IPS-18c (cell line): ENCODE data around the gene PPARG.
A peak's percentile ranks its signal among the peaks of the same experiment; 100 is the strongest.
"Not testable (repeated sequence)": the region's sequence is repeated elsewhere in the genome, so short reads cannot be mapped to it uniquely, and the experiment has no call there.

Source experiments
- H3K4me3 ChIP-seq: 2 replicates; pipeline ENCODE4 v1.7.0; 2013; ENCODE audit warnings: low read depth, mild to moderate bottlenecking, low read length, moderate library complexity; ENCODE audit not compliant: insufficient read depth
- H3K9me3 ChIP-seq: one replicate; pipeline ENCODE4 v1.6.1; 2013; ENCODE audit warnings: mild to moderate bottlenecking, low read length, moderate library complexity; ENCODE audit not compliant: control insufficient read depth, insufficient read depth

PPARG gene

DNA sequence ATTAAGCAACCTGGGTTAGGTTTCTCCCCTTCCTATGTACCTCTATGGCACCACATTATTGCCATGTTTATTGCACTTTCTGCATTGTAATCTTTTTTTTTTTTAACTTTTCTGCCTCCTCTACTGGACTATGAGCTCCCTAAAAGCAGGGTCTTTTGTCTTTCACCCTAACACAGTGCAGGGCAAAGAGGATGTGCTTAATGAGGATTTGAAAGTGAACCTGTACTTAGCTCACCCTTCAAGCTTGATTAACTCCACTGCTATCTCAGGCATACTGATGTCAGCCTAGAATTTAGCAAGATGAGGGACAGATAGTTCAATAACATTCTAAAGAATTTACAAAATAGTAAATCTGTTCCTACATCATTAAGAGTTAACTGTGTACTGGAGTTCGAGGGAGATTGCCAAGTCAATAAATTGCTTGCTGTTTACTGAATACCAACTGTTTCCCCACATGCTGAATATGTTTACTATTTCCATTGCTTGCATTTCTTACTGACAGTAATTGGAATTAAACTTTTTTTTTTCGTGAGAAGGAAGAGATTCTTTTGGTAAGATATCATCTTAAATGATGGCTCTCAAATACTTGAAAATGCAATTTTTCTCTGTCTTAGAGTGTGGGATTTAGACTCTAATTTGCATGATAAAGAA lies 15.7 kb upstream of the PPARG start:
- H3K4me3 ChIP-seq = no peak overlapping the region
- no peaks in the 10 kb centered on the region for H3K9me3 ChIP-seq

DNA sequence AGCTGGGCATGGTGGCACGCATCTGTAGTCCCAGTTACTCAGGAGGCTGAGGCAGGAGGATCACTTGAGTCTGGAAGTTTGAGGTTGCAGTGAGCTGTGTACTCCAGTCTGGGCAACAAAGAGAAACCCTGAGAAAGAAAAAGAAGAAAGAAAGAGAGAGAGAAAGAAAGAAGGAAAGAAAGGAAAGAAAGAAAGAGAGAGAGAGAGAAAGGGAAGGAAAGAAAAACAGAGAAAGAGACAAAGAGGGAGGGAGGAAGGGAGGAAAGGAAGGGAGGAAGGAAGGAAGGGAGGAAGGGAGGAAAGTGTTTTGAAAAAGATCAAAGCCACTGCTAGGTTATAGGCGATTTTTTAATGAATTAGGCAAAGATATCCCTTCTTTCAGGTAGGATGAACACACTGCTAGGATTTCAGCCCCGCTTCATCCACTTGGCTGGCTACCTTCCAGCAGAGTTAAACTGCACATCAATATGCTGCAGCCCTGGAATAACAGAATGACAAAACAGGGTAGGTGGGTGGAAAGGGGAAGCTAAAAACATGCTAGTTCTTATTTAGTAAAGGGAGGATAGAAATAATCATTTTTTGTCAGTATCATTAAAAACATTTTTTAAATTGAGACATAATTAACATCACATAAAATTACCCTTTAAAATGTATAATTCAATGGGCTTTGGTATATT lies 12.8 kb upstream of the PPARG start:
- no peaks in the 10 kb centered on the region for H3K9me3 ChIP-seq
- no peak overlapping the region for H3K4me3 ChIP-seq

DNA sequence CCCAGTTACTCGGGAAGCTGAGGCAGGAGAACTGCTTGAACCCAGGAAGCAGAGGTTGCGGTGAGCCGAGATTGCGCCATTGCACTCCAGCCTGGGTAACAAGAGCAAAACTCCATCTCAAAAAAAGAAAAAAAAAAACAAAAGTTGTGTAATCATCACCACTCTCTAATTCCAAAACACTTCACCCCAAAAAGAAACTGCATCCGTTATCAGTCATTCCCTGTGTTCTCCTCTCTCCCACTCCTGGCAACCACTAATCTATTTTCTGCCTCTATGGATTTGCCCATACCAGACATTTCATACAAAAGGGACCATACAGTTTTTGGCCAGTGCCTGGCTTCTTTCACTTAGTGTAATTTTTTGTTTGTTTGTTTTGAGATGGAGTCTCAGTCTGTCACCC lies 12.0 kb upstream of the PPARG start:
- H3K4me3 ChIP-seq, H3K9me3 ChIP-seq: not testable (repeated sequence)

DNA sequence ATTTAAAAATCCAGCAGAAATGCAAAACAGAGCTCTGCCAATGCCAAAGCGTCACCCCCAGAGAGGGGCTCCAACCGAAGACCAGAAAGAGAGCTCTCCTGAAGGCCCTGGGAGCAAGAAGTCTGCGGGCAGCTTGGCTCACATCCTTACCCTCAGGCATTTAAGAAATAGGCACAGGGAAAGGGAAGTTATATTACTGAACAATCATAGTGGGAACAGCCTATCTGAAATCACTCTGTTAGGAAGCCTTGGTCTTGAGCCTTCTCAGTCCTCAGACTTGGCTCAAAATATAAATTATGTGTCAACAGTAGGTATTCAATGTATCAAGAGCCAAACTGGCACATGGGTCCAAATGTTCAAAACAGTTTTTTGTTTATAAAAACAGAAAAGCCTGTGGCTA lies 10.3 kb upstream of the PPARG start:
- H3K4me3 ChIP-seq = no peak overlapping the region

DNA sequence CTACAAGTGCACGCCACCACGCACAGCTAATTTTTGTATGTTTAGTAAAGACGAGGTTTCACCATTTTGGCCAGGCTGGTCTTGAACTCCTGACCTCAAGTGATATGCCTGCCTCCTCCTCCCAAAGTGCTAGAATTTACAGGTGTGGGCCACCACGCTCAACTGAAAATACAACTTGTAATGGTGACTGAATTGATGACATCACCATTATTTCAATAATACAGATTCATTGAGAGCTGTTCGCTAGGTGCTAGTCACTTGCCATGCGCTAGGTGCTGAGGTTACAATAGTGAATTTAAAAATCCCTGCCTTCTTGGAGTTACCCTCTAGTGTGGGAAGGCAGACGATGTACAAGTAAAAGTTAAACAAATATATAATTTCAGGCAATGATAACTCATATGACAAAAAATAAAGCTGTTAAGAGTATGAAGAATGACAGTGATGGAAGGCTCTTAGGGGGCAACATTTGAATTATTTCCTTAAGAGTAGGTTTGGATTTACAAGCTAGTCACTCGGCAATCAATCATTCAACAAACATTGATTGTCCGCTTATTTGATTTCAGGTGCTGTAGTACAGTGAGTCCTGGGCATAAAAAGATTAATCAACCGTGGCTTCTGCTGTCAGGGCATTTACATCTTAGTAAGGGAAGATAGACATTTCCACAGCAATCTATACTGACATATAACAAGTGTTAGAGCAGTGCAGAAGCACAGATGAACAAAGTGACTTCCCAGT lies 9.1 kb upstream of the PPARG start:
- H3K4me3 ChIP-seq = no peak overlapping the region
- H3K9me3 ChIP-seq = no peaks in the 10 kb centered on the region

More for the DNA sequence above, 10.3 kb upstream of the PPARG start:
- H3K9me3 ChIP-seq = no peaks in the 10 kb centered on the region

DNA sequence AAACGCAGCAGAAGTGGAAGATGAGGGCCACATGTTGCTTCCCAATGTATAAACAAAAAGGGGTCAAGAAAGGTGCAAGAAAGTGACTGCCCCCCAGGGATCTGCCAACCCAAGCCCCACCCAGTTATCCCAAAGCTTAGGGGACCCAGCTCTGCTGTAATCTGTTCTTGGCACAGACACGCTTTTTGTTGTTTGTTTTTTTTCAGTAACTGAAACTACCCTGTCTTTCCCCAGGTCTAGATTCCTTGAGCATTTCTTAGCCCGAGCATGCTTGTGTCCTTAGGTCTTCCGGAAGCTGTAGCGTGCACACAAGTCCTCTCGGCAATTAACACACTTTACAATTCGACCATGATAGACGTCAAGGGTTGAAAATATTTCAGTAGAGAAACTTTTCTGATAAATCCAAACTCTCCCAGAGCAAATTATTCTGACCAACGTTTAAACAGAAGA lies 8.5 kb upstream of the PPARG start:
- H3K4me3 ChIP-seq = no peak overlapping the region
- no peaks in the 10 kb centered on the region for H3K9me3 ChIP-seq

DNA sequence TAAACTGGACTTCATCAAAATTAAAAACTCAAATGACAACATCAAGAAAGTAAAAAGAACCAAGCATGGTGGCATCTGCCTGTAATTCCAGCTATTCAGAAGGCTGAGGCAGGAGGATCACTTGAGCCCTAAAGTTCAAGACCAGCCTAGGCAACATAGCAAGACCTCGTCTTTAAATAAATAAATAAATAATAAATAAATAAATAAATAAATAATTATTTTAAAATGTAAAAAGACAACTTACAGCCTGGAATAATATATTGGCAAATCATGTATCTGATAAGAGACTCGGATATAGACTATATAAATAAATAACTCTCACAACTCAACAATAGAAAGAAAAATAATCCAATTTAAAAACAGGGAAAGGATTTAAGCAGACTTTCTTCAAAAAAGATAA lies 4.3 kb upstream of the PPARG start:
- Histone ChIP-seq H3K9me3 (no peaks in the 10 kb centered on the region), H3K4me3 (no peak overlapping the region)

DNA sequence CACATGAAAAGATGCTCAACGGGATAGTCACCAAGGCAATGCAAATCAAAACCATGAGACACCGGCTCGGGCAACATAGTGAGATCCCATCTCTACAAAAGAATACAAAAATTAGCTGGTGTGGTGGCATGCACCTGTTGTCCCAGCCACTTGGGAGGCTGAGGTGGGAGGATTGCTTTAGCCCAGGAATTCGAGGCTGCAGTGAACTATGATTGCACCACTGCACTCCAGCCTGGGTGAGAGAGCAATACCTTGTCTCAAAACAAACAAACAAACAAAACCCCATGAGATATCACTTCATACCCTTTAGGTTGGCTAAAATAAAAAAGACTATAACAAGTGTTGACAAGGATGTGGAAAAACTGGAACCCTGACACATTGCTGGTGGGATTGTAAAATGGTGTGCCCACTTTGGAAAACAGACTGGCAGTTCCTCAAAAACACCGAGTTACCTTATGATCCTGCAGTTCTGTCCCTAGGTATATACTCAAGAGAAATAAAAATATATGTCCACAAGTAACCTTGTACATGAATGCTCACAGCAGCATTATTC lies 3.8 kb upstream of the PPARG start:
- Histone ChIP-seq H3K9me3 (no peaks in the 10 kb centered on the region), H3K4me3 (no peak overlapping the region)

DNA sequence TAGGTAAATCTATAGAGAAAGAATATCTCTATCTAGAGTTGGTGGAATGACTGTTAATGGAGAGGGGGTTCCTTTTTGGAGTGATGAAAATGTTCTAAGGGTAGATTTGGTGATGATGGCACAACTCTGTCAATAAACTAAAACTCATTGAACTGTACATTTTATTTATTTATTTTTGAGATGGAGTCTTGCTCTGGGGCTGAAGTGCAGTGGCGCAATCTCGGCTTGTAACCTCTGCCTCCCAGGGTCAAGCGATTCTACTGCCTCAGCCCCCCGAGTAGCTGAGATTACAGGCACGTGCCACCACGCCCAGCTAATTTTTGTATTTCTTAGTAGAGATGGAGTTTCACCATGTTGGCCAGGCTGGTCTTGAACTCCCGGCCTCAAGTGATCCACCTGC lies 3.1 kb upstream of the PPARG start:
- H3K9me3 ChIP-seq, H3K4me3 ChIP-seq: not testable (repeated sequence)

DNA sequence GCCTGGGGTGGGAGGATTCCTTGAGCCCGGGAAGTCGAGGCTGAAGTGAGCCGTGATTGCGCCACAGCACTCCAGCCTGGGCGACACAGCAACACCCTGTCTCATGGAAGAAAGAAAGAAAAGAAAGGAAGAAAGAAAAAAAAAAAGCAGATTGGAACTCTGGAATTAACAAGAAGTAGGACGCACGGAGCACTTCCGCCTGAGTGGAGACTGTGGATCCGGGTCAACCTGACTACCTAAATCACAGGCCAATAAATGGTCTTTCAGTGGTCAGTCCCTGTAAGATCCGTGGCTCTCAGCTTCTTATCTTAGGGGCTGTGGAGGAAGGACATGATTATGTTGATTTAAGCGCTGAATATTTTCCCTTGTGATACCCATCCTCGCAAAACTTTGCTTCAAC lies 2.4 kb upstream of the PPARG start:
- H3K4me3 ChIP-seq = no peak overlapping the region
- no peaks in the 10 kb centered on the region for H3K9me3 ChIP-seq

DNA sequence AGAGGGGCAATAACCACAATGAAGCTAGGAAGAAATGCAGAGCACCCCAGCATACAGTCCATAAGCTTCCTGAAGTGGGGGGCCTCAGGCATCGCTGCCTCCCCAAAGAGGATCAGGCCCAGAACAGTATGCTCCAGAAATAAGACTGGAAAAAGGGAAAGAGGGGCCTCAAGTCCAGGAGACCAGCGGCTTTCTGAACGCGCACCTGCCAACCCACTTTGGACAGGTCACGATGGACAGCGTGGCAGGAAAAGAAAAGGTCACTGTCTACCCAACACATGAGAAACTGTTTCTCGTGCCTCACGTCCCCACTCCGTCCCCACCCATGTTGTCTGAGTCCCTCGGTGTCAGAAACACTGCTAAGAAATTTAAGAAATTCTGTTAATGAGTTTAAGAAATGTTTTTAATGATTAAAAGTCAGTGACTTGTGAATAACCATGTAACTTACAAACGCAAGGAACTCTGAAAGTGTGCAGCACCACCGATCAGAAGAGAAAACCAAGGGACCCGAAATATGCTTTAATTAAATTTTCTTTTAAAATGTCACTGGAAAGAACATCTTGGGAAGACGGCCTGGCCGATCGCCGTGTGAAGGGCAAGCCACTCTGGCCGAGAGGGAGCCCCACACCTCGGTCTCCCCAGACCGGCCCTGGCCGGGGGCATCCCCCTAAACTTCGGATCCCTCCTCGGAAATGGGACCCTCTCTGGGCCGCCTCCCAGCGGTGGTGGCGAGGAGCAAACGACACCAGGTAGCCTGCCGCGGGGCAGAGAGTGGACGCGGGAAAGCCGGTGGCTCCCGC lies 1.7 kb upstream of the PPARG start:
- no peaks in the 10 kb centered on the region for H3K9me3 ChIP-seq
- peak overlapping the region; percentile 47 for H3K4me3 ChIP-seq

DNA sequence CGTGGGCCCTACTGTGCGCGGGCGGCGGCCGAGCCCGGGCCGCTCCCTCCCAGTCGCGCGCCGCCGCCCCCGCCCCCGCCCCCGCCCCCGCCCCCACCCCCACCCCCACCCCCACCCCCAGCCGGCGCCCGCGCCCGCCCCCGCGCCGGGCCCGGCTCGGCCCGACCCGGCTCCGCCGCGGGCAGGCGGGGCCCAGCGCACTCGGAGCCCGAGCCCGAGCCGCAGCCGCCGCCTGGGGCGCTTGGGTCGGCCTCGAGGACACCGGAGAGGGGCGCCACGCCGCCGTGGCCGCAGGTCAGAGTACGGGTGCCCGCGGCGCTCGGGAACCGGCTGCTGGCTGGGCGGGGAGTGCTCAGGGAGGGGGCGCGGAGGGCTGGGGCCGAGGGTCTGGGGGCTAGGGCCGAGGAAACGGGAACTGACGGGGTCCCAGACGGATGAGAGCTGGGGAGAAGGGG lies 1.1 kb upstream of the PPARG start:
- H3K4me3 ChIP-seq = peak overlapping the region; percentile 60
- no peaks in the 10 kb centered on the region for H3K9me3 ChIP-seq

DNA sequence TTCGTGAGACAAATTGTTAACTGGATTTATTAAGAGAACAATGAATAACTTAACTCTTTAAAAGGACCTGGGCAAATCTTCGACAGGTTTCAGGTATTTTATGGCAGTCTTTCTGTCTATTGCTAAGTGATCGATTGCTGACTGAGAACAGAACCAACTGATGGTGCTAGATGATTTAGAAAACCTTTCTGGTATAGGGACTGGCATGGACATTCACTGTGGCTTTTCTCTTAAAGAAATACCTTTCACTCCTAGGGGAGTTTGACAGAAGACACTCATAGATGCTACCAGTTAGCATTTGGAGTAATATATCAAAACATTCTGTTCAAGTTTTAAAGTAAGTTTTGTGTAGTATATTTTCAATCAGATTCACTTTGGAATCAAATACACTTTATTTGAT lies 654 bp downstream of the PPARG start:
- no peak overlapping the region for H3K4me3 ChIP-seq
- H3K9me3 ChIP-seq = no peaks in the 10 kb centered on the region

DNA sequence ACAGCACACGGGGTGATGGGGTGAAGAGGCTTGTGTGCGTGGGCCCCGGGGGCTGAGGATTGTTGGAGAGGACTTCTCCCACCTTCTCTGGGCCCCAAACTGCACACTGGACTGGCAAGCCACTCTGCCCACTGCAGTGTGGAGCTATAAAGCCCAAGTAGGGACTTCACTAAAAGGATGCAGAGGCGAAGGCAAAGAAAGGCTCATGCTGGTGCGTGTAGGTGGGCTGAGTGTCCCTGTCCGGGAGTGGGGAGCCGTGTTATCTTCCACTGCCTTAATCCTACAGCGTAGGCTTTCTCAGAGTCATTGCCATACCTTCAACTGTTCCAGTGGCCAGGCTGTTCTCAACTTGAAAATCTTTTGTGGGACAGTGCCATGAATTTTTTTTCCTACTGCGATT lies 3.9 kb downstream of the PPARG start:
- Histone ChIP-seq H3K9me3 (no peaks in the 10 kb centered on the region), H3K4me3 (no peak overlapping the region)

DNA sequence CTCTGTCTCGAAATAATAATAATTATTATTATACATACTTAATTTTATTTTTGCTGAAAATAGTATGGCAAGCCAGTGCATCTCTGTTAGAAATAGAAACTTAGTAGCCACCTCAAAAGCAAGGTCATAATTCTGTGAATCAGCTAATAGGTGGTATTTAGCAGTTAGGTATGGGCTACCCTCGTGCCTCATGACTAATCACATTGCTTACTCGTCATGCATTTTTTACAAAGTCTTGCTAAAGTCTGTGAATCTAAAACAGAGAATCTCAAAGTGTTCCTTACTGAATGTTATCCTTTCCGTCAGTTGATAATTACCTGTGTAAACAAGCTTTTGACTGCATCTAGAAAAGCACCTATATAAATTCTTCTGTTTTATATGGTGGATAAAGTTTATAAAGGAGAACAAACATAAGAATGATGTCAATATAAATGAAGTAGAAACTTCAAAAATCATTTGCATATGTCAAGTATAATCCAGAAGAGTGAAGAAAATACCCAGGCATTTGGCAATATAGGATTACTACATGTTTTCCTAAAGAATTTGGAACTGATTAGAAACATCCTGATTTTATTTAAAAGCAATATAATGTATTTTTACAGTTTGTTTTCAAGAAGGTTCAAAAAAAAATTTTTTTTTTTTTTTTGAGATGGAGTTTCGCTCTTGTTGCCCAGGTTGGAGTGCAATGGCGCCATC lies 6.2 kb downstream of the PPARG start:
- H3K4me3 ChIP-seq = no peak overlapping the region

DNA sequence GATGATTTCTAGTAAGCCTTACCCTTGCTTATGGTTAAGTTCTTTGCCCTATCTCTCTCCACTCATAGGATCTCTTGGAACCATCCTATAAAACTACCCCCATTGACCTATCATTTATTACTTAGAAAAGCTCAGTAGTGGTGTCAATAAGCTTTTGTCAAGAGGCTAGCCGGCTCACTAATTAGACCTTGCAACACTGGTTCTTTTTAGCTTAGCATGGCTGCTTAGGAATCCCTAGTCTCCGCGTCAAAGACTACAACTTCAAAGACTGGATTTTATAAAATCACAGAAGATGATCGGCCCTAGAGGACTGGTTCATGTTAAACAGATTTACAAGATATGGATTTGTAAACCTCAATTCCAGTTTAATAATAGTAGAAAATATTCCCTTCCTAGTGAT lies 7.6 kb downstream of the PPARG start:
- Histone ChIP-seq H3K4me3 (no peak overlapping the region), H3K9me3 (no peaks in the 10 kb centered on the region)

More for the DNA sequence above, 6.2 kb downstream of the PPARG start:
- H3K9me3 ChIP-seq = no peaks in the 10 kb centered on the region

DNA sequence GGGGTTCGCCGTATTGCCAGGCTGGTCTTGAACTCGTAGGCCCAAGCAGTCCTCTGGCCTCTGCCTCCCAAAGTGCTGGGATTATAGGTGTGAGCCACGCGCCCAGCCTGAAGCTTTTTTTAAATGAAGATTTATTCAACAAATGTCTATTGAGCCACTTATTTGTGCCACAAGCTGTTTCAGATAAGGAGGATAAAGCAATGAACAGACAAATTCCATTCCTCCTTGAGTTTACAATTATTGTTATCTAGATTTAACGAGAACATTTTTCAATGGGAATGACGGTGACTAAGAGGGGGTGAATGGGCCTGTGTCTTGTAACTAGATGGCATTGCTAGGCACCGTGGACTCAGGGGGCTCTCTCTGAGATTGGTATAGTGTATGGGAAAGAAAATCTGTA lies 10.2 kb downstream of the PPARG start:
- no peaks in the 10 kb centered on the region for H3K9me3 ChIP-seq
- no peak overlapping the region for H3K4me3 ChIP-seq
